GM21529 (cell line): ENCODE data around the gene PXDN.
"Not testable (repeated sequence)": the region's sequence is repeated elsewhere in the genome, so short reads cannot be mapped to it uniquely, and the experiment has no call there.

Experiments
- ATAC-seq: cut with Tn5 transposase; IDR thresholded peaks from one replicate; pipeline ENCODE4 v1.9.1; 2021; ENCODE audit not compliant: unreplicated experiment

The PXDN gene, protein sequence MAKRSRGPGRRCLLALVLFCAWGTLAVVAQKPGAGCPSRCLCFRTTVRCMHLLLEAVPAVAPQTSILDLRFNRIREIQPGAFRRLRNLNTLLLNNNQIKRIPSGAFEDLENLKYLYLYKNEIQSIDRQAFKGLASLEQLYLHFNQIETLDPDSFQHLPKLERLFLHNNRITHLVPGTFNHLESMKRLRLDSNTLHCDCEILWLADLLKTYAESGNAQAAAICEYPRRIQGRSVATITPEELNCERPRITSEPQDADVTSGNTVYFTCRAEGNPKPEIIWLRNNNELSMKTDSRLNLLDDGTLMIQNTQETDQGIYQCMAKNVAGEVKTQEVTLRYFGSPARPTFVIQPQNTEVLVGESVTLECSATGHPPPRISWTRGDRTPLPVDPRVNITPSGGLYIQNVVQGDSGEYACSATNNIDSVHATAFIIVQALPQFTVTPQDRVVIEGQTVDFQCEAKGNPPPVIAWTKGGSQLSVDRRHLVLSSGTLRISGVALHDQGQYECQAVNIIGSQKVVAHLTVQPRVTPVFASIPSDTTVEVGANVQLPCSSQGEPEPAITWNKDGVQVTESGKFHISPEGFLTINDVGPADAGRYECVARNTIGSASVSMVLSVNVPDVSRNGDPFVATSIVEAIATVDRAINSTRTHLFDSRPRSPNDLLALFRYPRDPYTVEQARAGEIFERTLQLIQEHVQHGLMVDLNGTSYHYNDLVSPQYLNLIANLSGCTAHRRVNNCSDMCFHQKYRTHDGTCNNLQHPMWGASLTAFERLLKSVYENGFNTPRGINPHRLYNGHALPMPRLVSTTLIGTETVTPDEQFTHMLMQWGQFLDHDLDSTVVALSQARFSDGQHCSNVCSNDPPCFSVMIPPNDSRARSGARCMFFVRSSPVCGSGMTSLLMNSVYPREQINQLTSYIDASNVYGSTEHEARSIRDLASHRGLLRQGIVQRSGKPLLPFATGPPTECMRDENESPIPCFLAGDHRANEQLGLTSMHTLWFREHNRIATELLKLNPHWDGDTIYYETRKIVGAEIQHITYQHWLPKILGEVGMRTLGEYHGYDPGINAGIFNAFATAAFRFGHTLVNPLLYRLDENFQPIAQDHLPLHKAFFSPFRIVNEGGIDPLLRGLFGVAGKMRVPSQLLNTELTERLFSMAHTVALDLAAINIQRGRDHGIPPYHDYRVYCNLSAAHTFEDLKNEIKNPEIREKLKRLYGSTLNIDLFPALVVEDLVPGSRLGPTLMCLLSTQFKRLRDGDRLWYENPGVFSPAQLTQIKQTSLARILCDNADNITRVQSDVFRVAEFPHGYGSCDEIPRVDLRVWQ (N-terminal part only)

GRCh38 chr2:1744446-1745170 lies at the start of gene PXDN:
Gene PXDN, minus strand, starts transcription at chr2:1744515. Its CDS starts 60 bp downstream, at chr2:1744455.
- ATAC-seq: no peak

- ATAC-seq: no peak
These were observed 49.6 kb upstream of the PXDN start for GRCh38 chr2:1793868-1794445.

GRCh38 chr2:1793001-1793867 lies 48.9 kb upstream of the PXDN start:
- no peak for ATAC-seq

DNA sequence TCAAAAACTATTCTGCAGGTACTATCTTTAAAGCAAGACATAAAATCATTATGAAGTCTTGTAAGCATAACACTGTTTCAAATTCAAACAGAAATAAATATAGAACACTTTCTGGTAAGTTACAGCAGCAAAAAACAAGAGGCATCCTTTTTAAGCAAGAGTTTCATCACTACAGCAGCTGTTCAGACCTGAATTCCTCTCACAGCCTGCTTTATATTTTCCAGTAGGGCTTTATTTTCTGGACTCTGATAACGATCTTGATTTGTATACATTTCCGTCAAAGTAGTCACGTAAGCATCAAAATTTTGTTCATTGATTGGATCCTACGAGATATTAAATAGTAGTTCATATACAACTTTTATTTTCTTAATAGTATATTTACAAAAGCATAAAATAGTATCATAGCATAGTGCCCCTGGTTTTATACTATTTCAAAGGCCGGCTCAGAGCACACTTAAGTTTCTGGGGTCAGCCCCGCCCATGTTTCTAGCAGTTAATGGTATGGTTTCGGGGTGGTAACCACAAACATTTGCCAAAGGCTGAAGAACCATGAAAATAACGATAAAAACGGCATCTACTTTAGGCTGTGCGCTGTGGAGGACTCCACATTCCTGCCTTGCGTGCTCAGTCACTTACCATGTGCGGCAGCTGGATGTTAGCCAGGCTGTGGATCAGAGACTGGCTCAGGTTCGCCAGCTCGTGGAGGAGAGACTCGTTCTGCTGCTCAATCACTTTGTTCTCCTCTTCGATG lies 47.5 kb upstream of the PXDN start:
- no peak for ATAC-seq

GRCh38 chr2:1791006-1791605 lies 46.8 kb upstream of the PXDN start:
- ATAC-seq: no peak

GRCh38 chr2:1790473-1790872 lies 46.2 kb upstream of the PXDN start:
- no peak for ATAC-seq

GRCh38 chr2:1789610-1790009 lies 45.3 kb upstream of the PXDN start:
- ATAC-seq: no peak

GRCh38 chr2:1788478-1788959 lies 44.2 kb upstream of the PXDN start:
- ATAC-seq: no peak

DNA sequence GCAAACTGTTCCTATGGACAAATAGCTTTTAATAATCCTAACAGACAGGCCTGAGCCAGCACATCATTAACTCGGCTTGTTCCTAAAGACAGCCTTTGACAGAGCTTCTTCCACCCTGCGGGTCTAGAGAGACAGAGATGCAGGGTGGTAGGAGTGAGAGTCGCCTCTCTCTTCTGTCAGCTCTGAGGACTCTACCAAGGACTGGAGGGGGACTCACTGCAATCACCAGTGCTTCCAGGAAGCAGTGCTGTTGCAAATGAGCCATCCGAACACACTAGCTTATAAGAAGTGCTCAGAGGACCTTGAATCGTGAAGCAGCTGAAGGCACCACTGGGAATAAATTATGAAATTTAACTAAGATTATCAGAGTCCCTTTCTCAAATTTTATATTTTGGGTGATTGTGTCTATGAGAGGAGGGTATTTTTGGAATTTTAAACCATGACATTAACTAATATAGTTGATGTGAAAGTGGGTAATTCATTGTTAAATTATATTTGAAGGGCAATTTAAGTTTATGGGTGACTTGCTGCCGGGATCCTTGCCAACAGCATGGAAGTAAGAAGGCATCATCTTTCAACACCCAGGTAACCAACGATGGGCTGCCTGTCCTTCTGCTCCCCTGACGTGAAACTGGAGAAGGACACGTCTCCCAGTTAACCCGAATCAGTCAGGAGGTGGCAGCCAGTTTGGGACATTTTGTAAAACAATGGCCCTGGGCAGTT lies 43.6 kb upstream of the PXDN start:
- ATAC-seq: no peak

DNA sequence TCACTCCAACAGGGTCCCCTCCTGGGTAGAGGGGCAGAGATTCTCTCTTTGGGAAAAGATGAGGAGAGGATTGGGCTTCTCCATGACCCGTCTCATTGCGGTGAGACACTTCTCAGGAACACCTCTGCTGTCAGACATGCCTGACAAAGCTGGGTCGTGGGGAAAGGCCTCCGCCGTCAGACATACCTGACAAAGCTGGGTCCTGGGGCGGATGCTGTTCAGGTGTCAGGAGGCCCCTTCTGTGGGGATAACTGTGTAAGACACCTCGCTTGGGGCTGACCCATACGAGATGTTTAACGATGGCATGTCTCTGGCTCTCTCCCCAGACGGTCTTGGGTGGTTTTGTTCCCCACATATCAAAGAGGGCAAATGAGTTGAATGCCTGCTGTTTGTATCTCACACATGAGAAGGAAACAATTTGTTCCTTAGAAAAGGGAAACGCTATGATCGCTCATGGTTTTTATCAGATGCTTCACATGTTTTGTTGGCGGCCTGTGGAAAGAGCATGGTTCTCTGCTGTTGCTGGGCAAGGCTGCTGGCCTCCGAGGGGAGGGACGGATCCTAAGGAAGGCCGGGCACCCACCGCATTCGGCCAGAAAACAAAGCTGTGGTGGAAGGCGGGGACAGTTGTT lies 40.8 kb upstream of the PXDN start:
- ATAC-seq: no peak

- ATAC-seq: no peak
These were observed 39.8 kb upstream of the PXDN start for GRCh38 chr2:1784087-1784486.

- no peak for ATAC-seq
These were observed 38.2 kb upstream of the PXDN start for GRCh38 chr2:1782514-1782913.

GRCh38 chr2:1781291-1782080 lies 37.2 kb upstream of the PXDN start:
- ATAC-seq: no peak

- no peak for ATAC-seq
These were observed 36.4 kb upstream of the PXDN start for GRCh38 chr2:1780693-1781092.

- not testable (repeated sequence) for ATAC-seq
These were observed 35.7 kb upstream of the PXDN start for GRCh38 chr2:1780054-1780453.

DNA sequence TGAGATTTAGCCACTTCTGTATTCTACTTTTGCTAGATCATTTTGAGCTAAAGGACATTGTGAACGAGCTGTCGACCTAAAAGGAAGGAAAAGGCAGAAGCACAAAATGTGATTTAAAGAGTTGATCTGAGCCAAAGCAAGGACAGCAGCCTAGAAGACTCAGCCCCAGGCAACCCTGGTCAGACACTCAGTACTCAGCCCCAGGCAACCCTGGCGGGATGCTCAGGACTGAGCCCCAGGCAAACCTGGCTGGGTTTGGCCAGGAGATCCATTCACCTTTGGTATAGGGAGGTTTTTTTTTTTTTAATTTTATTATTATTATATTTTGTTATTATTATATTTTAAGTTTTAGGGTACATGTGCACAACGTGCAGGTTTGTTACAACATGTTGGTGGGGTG lies 34.3 kb upstream of the PXDN start:
- no peak for ATAC-seq
